IPS-NIHi7 (cell line): ENCODE data around the gene GASK1B.

Experiments used
- DNase-seq: peaks from one replicate; pipeline ENCODE4 v3.0.0; 2012; ENCODE audit warnings: mixed read lengths; ENCODE audit errors: extremely low spot score

The GASK1B gene

GRCh38 chr4:158146736-158147135 lies 26.1 kb downstream of the GASK1B start:
- no peak for DNase-seq

GRCh38 chr4:158139086-158139485 lies 33.7 kb downstream of the GASK1B start:
- no peak for DNase-seq

GRCh38 chr4:158134222-158134621 lies 38.6 kb downstream of the GASK1B start:
- DNase-seq, result no peak

- DNase-seq, result no peak
These were observed 39.3 kb downstream of the GASK1B start for GRCh38 chr4:158133551-158133950.

GRCh38 chr4:158131027-158131426 lies 41.8 kb downstream of the GASK1B start:
- no peak for DNase-seq

GRCh38 chr4:158130204-158130603 lies 42.6 kb downstream of the GASK1B start:
- DNase-seq, result no peak

- no peak for DNase-seq
These were observed 43.1 kb downstream of the GASK1B start for GRCh38 chr4:158129694-158130093.

- no peak for DNase-seq
These were observed 44.3 kb downstream of the GASK1B start for GRCh38 chr4:158128540-158128939.

GRCh38 chr4:158125310-158125709 lies 47.5 kb downstream of the GASK1B start:
- no peak for DNase-seq
